Stimulated activated CD4-positive, alpha-beta T cell treated with anti-CD3 and anti-CD28 coated beads, Interleukin-12 subunit alpha, Interleukin-12 subunit beta, amount 100 ng/mL, for 4 hours (primary cell): ENCODE measurements around the gene IWS1.
A peak's percentile ranks its signal among the peaks of the same experiment; 100 is the strongest.
"Not testable (repeated sequence)": the region's sequence is repeated elsewhere in the genome, so short reads cannot be mapped to it uniquely, and the experiment has no call there.

ENCODE experiments used
- DNase-seq: peaks from one replicate; pipeline ENCODE4 v3.0.0-alpha.2; 2020

IWS1 gene

DNA sequence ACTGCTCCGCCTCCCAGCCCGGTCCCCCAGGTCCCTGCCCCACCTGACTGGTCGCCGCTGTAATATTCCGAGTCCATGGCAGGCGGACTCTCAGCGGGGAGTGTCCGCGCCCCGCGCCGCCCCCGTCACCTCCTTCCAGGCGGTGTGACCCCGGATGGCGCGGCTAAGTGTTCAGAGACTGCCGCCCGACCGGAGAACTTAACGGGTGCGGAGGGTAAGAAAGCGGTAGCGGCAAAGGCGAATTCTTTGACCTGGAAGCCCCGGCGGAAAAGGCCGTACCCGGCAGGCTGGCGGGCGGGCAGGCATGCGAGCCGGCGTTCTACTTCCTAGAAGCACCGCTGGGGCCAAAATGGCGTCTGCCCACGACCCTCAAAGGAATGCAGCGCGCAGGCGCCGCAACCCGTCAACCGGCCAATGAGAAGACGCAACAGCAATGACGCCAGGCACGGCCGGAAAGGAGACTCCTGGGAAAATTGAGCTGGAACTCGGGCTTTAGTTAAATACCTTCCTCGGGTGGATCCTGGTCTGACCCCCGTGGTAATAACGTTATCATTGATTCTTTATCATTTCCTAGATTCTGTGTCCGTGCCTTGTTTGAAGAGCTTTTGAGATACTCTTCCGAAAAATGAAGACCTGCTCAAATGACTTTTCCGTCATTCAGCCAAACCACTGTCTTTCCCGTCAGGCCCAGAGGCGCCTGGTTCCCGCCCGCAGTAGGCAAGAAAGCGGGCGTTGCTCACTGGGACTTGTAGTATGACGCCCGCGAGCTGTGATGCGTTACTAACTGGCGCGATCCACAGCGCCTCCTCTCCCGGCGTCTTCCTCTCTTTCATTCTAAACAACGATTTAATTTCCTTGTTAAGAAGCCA is at the start of gene IWS1:
IWS1 (minus strand) TSS at position 358 of the 869 bp plus-strand sequence; CDS start at position 77, 281 bp downstream.
- peak; percentile 88 for DNase-seq

DNA sequence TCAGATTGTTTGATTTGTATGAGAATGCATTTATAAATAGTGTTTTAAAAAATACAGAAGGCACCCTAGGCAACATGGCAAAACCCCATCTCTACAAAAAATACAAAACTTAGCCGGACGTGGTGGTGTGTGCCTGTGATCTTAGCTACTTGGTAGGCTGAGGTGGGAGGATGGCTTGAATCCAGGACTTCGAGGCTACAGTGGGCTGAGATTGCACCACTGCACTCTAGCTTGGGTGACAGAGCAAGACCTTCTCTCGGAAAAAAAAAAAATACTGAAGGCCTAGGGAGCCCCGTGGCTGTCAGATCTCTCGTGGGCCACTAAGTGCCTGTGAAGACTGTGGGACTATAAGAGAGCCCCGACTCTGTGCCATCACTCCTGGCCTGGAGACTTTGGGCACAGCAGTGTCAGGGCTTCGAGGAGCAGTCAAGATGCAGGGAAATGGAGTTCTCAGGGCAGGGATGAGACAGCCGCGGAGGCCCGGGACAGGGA is 49.7 kb upstream of the IWS1 start:
- no peak for DNase-seq

DNA sequence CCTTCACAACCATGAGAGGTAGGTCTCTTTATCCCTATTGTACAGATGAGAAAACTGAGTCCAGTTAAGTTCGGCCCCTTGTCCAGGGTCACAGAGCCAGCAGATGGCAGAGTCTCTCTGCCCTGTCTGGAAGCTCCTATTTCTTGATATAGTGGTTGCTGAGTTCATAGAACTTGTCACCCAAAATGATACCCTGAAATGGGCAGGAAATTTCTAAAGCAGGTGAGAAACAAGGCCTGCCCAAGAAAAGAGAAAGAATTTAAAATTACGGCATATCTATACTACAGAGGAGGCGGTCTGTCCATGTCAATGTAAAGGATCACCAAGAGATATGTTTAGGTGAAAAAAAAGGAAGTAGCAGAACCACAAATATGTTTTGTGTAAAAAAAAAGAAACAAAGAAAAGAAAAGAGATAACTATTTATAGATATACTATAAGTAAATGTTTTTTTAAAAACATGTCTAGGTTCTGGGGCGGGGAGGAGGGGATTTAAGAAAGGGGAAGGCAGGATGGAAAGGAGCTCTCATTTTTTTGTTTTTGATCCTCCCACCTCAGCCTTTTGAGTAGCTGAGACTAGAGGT is 49.0 kb upstream of the IWS1 start:
- no peak for DNase-seq

DNA sequence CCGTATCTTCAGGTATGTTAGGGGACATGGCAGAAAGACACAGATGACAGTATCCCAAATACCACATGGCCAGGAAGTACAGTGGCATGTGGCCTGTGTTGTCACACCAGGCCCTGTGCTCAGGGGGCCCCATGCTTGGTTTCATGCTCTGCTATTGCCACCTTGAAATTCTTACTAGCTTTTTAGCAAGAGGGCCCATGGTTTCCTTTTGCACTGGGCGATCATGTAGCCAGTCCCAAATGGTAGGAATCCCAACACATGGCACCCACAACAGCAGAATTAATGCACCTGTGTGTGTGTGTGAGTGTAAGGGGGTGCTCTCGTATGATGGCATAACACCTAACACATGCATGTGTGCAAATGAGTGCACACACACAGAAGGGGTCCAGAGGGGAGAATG is 48.4 kb upstream of the IWS1 start:
- no peak for DNase-seq

DNA sequence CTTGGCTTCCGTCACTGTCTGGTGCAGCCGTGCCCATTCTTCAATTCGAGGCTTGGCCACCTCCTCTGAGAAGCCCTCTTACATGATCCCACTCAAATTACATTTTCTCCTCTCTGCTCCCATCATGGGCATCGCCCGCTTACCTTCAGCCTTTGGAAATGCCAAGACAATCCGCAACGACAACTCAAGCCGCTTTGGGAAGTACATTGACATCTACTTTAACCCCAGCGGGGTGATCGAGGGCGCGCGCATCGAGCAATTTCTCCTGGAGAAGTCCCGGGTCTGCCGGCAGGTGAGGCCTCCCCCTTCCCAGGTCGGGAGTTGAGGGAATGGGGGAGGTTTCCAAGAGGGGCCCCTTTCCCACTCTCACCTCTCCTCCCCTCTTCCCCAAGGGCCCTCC is 47.5 kb upstream of the IWS1 start:
- no peak for DNase-seq

DNA sequence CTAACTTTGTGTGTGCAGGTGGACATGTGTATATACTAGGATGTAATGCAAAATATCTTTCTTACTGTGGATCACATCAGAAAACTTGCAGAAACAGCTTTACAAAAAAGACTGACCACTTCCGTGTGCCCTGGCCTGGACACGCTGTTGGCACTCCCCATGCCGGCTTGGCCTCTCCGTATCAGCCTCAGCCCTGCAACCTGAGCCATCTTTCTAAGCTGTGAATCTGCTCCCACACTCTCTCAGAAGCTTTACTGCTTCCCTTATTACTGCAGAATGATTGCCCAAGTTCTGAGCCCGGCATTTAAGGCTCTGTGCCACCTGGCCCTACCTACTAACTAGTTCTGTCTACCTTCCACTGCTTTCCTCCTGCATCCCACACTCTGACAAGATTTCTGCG is 47.0 kb upstream of the IWS1 start:
- DNase-seq = no peak

DNA sequence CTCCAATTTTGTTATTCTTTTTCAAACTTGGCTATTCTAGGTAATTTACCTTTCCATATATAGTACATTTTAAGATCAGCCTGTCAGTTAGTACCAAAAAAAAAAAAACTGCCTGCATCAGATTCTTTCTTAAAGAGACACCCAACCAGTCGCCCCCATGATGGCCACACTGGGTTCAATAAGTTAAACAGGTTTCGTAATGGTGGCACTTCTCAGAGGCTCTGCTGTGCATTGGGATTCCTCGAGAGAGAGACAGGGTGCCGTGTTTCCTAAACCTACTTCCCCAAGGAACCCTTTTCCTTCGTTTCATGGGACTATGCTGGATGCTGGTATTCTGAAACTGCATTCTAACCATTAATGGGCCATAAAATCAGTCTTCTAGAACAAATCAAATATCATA is 46.6 kb upstream of the IWS1 start:
- DNase-seq = no peak

DNA sequence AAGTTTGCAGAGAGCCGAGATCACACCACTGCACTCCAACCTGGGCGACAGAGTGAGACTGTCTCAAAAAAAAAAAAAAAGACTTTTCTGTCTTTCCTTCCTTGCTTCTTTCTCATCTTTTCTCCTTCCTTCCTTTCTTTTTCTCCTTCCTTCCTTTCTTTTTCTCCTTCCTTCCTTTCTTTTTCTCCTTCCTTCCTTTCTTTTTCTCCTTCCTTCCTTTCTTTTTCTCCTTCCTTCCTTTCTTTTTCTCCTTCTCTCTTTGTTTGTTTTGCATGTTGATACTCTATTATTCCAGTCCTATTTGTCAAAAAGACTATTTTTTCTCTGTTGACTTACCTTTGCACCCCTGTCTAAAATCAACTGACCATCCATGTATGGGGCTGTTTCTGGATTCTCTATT is 46.1 kb upstream of the IWS1 start:
- not testable (repeated sequence) for DNase-seq

DNA sequence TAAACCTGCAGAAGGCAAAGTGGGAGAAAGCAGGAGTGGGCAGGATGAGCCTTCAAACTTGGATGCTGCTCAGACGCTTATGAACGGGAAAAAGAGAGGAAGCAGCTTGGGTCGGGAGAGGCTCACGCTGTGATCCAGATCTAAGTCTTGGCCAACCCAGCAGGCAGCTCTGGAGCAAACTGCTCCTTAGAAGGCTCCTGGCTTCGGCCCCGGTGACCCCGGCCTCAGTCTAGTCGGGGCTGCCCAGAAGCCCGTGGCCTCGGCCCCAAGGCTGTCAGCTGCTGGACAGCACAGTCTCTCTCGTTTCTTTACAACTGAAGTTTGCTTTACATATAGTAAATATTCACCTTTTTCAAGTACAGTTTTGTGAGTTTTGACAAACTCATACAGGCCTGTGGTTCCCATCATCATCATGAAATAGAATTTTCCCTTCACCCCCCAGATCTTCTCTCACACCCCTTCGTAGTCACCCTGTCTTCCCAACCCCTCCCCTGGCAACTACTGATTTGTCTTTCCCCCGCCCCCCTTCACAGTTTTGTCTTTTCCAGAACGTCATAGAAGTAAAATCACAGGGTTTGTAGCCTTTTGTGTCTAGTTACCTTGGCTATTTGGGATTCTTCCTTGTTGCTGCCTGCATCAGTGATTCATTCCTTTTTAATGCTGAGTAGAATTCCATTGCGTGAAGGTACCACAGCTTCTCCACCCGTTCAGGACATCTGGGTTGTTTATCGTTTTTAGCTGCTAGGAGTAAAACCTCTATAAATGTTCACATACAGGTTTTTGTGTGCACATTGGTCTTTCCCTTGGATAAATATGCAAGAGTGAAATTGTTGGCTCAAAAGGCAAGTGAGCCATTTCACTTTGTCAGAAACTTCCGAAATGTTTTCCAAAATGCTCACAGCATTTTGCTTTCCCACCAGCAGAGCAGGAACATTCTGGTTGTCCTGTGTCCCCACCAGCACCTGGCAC is 44.3 kb upstream of the IWS1 start:
- no peak for DNase-seq

DNA sequence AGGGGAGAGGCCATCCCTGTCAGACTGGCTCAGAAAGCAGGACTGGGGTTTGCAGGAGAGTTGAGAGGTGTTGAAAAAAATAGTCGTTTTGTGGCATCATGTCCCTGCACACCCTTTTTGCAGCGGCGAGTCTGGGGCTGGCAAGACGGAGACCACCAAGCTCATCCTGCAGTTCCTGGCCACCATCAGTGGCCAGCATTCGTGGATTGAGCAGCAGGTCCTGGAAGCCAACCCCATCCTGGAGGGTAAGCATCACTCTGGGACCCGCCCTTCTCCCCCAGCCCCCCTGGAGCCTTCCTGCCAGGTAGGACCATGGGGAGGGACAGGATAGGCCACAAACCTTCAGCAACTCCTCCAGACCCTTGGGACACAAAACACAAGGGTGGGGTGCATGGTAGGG is 43.4 kb upstream of the IWS1 start:
- DNase-seq = no peak

DNA sequence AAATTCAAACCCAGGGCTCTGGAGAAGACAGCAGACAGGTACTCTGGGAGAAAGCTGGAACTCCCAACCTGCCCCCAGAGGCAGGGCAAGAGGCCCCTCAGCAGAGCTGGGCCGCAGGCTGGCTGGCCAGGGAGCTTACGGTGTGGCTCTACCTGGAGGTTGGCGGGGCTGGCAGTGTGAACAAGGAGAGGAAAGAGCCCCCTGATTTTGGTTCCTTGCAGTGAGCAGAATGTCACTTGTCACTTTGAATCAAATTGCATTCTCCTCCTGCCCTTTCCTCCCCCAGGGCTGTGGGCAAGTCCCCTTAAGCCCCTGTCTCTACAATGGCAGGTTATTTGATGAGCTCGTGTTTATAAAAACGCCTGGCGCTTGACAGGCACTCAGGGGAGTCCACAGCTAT is 41.8 kb upstream of the IWS1 start:
- no peak for DNase-seq

DNA sequence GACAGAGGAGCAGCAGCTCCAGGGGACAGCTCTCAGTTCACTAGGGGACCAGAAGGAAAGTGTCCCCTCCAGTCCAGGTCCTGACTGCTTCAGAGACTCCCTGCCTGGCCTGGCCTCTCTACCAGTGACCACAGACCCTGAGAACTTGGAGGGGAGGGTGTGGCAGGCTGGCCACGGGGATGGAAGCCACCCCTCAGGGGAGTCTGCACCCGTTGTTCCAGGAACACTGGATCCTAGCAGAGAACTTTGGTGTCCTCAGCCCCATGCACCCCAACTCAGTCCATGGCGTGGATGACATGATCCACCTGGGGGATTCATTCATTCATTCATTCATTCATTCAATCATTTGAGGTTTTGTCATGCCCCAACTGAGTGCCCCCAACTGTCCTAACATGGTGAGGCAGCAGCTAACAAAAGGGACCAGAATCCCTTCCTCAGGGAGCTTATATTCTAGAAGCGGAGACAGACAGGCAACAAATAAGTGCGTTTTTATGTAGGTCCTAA is 41.1 kb upstream of the IWS1 start:
- no peak for DNase-seq

DNA sequence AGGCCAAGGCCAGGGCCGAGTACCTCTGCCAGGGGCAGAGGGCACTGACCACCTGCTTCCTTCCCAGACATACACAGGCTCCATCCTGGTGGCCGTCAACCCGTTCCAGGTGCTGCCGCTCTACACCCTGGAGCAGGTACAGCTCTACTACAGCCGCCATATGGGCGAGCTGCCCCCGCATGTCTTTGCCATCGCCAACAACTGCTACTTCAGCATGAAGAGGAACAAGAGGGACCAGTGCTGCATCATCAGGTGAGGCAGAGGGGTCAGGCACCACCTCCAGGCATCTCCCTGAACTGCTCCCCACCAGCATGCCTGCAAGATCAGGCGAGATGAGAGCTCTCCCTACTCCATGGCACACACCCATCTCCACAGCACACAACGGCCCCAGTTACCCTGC is 40.3 kb upstream of the IWS1 start:
- no peak for DNase-seq

DNA sequence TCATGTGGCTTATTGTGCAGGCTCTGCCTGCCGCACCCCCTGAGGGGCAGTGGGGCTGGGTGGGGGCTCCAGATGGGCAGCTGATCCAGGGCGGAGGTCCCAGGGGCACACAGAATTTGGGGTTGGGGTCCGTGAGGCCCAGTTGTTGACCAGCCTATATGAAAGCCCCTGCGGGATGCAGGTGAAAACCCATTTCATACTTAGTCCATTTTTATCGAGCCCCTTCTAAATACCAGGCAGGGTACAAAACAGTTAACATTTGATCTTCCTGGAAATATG is 39.8 kb upstream of the IWS1 start:
- DNase-seq = no peak

DNA sequence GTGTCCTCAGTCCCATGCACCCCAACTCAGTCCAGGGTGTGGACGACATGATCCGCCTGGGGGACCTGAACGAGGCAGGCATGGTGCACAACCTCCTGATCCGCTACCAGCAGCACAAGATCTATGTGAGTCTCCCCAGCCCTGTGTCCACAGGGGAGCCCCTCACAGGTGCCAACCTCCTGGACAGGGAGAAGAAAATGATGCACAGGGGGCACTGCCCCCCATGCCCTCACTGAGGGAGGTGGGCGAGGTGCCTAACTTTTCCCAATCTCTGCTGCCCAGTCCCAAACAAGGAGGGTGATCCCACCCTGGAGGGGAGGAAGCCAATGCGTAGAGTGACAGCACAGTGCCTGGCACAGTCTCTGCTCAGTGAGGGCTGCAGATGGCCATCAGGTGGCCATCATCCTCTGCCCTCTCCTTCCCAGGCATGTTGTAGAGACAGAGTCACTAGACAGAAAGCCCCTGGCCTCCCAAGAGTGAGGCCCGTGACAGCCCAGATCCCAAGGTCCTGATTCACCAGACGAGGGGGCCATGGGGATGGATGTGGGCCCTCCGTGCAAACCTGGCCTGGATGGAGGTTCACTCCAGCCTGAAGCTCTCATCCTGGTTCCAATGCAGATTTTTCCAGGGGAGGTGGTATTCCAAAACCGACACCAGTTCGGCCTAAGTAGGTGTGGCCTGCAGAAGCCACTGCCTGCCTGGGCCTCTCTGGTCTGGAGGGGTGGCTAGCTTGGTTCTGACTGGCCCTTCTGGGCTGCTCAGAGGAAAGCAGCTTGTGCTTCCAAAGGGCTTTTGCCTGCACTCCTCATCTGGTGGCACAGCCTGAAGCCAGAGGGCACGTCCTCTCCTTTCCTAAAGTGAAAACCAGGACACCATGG is 39.2 kb upstream of the IWS1 start:
- no peak for DNase-seq

DNA sequence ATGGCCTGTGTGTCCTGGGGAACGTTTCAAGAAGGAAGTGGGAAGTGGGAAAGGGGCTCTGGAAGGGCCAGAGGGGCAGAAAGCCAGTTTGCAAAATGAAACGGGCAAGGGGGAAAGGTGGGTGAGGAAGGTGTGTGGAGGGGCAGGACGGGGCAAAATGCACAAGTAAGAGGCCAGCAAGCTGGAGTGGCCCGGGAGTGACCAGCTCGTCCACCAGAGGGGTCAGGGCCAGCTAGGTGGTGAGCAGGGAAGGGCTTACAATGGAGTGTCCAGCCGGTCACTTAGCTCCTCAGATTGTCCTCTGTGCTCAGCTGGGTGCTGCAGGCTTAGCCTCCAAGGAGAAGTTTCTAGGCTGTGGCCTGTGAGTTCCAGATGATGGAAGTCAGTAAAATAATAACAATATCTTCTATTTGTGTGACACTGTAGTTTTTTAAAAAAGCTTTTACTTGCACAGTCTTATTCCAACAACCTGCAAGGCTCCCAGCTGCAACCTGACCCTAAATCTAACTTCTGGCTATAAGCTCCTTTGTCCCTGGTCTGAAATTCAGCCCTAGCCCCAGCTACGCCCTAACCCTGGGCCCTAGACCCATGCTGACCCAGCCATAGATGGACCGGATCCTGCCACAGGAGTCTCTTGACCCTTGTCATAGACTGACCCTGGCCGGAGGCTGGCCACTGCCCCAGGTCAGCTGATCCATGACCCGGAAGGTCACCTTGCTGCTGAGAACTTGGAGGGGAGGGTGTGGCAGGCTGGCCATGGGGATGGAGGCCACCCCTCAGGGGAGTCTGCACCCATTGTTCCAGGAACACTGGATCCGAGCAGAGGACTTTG is 38.4 kb upstream of the IWS1 start:
- DNase-seq = no peak

DNA sequence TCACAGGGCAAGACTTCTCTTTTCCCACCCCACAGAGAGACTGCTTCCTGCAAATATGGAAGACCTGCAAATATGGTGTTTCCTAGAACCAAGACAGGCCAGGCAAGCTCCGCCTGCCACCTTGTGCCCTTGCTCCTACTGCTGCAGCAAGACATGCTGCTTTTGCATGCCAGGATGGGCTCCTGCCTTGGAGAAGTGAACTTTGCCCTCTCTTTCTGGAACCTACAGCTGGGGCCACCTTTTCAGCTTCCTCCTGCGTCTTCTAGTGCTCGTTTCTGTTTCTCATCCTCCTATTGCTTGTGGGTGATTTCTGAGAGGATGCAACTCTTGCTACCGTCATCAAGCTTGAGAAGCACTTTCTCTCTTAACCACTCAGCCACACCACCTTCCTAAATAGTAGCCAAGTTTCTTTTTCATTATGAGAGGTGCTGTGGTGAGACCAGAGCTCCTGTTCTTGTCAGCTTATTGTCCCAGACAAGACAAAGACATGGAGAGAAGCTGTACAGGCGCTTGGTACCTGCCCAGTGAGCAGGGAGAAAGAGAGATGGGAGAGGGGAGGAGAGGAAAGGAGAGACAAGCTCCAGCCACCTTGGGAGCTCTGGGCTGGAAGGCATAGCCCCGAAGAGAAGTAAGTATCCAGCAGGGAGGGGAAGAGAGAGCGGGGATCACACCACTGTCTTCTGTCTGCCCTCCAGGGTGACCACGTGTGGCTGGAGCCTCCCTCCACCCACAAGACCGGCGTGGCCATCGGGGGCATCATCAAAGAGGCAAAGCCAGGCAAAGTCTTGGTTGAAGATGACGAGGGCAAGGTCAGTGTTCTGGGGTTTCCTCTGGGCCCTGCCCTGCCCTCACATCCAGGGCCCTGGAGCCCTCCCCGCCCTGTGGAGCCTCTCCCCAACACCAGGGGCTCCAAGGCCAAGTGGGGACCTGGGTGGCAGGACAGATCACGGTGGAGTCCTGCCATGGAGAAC is 37.5 kb upstream of the IWS1 start:
- no peak for DNase-seq

DNA sequence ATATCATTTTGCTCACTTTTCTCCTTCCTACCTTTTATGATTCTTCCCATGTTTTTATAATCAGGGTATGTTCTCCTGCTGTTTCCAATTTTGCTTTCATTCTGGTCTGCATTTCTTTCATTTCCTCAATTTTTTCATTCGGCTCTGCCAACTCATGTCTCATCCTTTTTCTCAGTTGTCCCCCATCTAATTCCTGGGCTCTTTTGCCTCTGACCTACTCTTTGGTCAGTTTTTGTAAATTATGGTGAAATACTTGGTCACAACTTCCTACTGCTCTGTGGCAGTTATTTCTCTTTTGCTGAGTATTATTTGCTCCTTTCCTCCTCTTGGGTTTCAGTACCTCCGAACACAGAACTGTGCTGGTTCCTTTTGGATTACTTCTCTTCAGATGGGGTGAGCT is 36.6 kb upstream of the IWS1 start:
- DNase-seq = no peak

DNA sequence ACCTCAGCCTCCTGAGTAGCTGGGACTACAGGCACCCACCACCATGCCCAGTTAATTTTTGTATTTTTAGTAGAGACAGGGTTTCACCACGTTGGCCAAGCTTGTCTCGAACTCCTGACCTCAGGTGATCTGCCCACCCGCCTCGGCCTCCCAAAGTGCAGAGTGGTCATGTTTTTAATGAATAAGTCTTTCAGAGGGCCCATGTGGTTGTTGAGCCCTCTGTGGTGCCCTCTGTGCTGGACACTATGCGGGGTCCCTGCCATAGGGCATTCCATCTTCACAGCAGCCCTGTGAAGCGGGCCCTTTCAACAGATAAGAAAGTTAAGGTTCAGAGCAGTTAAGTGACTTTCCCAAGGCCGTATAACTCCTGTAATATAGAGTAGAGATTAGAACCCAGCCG is 35.1 kb upstream of the IWS1 start:
- no peak for DNase-seq

DNA sequence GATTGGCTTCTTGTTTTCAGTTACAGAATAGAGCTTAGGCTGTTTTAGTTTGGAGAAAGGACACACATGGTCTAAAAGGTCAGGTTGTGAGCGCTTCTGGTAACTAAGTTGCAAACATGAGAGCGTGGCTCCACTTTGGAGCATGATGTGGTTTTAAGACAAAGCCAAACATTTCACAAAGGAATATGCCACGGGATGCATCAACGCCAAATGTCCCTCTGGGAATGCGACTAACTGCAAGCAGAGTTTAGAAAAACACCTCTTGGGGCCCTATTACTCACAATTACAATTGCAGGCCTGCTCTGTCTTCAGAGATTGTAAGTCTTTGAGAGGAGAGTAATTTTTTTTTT is 34.6 kb upstream of the IWS1 start:
- no peak for DNase-seq
